GM21786 (cell line): ENCODE results near the gene MED22.
"Not testable (repeated sequence)": the region's sequence is repeated elsewhere in the genome, so short reads cannot be mapped to it uniquely, and the experiment has no call there.

Experiments
- ATAC-seq: cut with Tn5 transposase; IDR thresholded peaks from one replicate; pipeline ENCODE4 v1.9.1; 2021; ENCODE audit not compliant: unreplicated experiment

The MED22 gene

GRCh38 chr9:133347985-133348717 is at the start of gene MED22, which contains the start of gene RPL7A:
TSS of gene MED22 (minus strand) at chr9:133348131. CDS start at chr9:133346662, 1,469 bp downstream.
TSS of gene RPL7A (plus strand) at chr9:133348218. CDS start at chr9:133348244, 26 bp downstream.
- peak; percentile 75 for ATAC-seq

- no peak for ATAC-seq
Observed at GRCh38 chr9:133397370-133397769, 49.4 kb upstream of the MED22 start.

GRCh38 chr9:133396952-133397351 is 49.0 kb upstream of the MED22 start:
- no peak for ATAC-seq

GRCh38 chr9:133394687-133395271 is 46.8 kb upstream of the MED22 start:
- no peak for ATAC-seq

GRCh38 chr9:133393399-133393798 is 45.5 kb upstream of the MED22 start:
- no peak for ATAC-seq

GRCh38 chr9:133392308-133392707 is 44.4 kb upstream of the MED22 start:
- not testable (repeated sequence) for ATAC-seq

- ATAC-seq, result not testable (repeated sequence)
Observed at GRCh38 chr9:133391449-133391848, 43.5 kb upstream of the MED22 start.

GRCh38 chr9:133390713-133391112 is 42.8 kb upstream of the MED22 start:
- ATAC-seq, result no peak

GRCh38 chr9:133389562-133389961 is 41.6 kb upstream of the MED22 start:
- ATAC-seq, result no peak

GRCh38 chr9:133389025-133389557 is 41.2 kb upstream of the MED22 start:
- ATAC-seq, result no peak

- no peak for ATAC-seq
Observed at GRCh38 chr9:133387680-133388079, 39.7 kb upstream of the MED22 start.

GRCh38 chr9:133386338-133386737 is 38.4 kb upstream of the MED22 start:
- ATAC-seq, result no peak

GRCh38 chr9:133385452-133385851 is 37.5 kb upstream of the MED22 start:
- no peak for ATAC-seq

- no peak for ATAC-seq
Observed at GRCh38 chr9:133384736-133385321, 36.9 kb upstream of the MED22 start.

GRCh38 chr9:133383438-133383837 is 35.5 kb upstream of the MED22 start:
- ATAC-seq, result no peak

- ATAC-seq, result no peak
Observed at GRCh38 chr9:133382507-133383141, 34.7 kb upstream of the MED22 start.

GRCh38 chr9:133380734-133381133 is 32.8 kb upstream of the MED22 start:
- ATAC-seq, result no peak

- no peak for ATAC-seq
Observed at GRCh38 chr9:133379153-133380086, 31.5 kb upstream of the MED22 start.

- no peak for ATAC-seq
Observed at GRCh38 chr9:133378408-133378962, 30.6 kb upstream of the MED22 start.

- ATAC-seq, result no peak
Observed at GRCh38 chr9:133377721-133378216, 29.8 kb upstream of the MED22 start.
